ENCODE data around the gene CD2. TPM values are rescaled to one million over a fixed set of nuclear protein-coding genes. Genes with fewer than 3 reads are reported as not detected.

CD2 gene
- total RNA-seq, 2 experiments from 2014 or later: not detected

GRCh38 chr1:116805398-116805797 lies 51.2 kb downstream of the CD2 start:
- no peak overlapping the region for H3K4me3 ChIP-seq (ENCODE audit: low read depth, low read length, poor library complexity, severe bottlenecking)
- CTCF ChIA-PET (ENCODE audit: unreplicated experiment): no interaction called here

GRCh38 chr1:116806245-116806644 lies 52.0 kb downstream of the CD2 start:
- no peak for TF ChIP-seq CTCF (conservative IDR thresholded peaks at IDR 0.05; ENCODE audit: low read length)
- TF ChIP-seq EZH2phosphoT487 (IDR thresholded peaks at IDR 0.05; ENCODE audit: borderline replicate concordance, low read depth, low read length): no peak
- intact Hi-C loops (cut with micrococcal nuclease; ENCODE audit: unreplicated experiment): no loop called here
- H3K79me2 ChIP-seq (ENCODE audit: insufficient read depth, low read depth, low read length): no peaks in the 10 kb centered on the region
- no peak overlapping the region for H3K4me2 ChIP-seq (ENCODE audit: low read length)
- no peaks in the 10 kb centered on the region for H3K9me2 ChIP-seq (ENCODE audit: insufficient read depth, low read length)
- H3K36me3 ChIP-seq (ENCODE audit: insufficient read depth, low read length): no peaks in the 10 kb centered on the region
- CTCF ChIA-PET (ENCODE audit: unreplicated experiment): no interaction called here
- peaks cover 6% of the 10 kb centered on the region for H3K9me3 ChIP-seq (ENCODE audit: low read length)
- no peaks in the 10 kb centered on the region for H3K4me1 ChIP-seq (ENCODE audit: insufficient read depth, low read length, poor library complexity, severe bottlenecking)
- DNase-seq (ENCODE audit: low spot score): no peak
- H3K27ac ChIP-seq (ENCODE audit: low read depth, low read length, poor library complexity, severe bottlenecking): no peak overlapping the region
- peak overlapping the region; percentile 43; the same call in 1 of the 2 replicates for H2AFZ ChIP-seq (ENCODE audit: low read length)
- POLR2A ChIA-PET: interaction anchor here (0.5 kb wide), 1 partner anchor 249 kb away, joined by 3 read pairs; no protein-coding TSS in a partner anchor
- no peak overlapping the region for H3K4me3 ChIP-seq (ENCODE audit: low read depth, low read length, poor library complexity, severe bottlenecking)
- BruUV-seq (replicated peaks): no TSS peak
- H4K20me1 ChIP-seq (ENCODE audit: insufficient read depth, low read length): no peaks in the 10 kb centered on the region

More at GRCh38 chr1:116805398-116805797, 51.2 kb downstream of the CD2 start:
- Histone ChIP-seq H3K27ac (ENCODE audit: low read depth, low read length, poor library complexity, severe bottlenecking) (no peak overlapping the region), H3K4me1 (ENCODE audit: insufficient read depth, low read length, poor library complexity, severe bottlenecking) (no peaks in the 10 kb centered on the region), H3K9me3 (ENCODE audit: low read length) (0 out of 2 replicates have a peak, but pooled peaks cover 6% of the 10 kb centered on the region), H3K36me3 (ENCODE audit: insufficient read depth, low read length) (no peaks in the 10 kb centered on the region), H3K4me2 (ENCODE audit: low read length) (no peak overlapping the region), H3K79me2 (ENCODE audit: insufficient read depth, low read depth, low read length) (no peaks in the 10 kb centered on the region), H2AFZ (ENCODE audit: low read length) (no peak overlapping the region), H4K20me1 (ENCODE audit: insufficient read depth, low read length) (no peaks in the 10 kb centered on the region), H3K9me2 (ENCODE audit: insufficient read depth, low read length) (no peaks in the 10 kb centered on the region)
- BruUV-seq (replicated peaks): no TSS peak
- POLR2A ChIA-PET: interaction anchor here (0.6 to 1.6 kb wide), 2 partner anchors 10 to 36 kb away, joined by 3 read pairs; no protein-coding TSS in a partner anchor
- TF ChIP-seq EZH2phosphoT487 (IDR thresholded peaks at IDR 0.05; ENCODE audit: borderline replicate concordance, low read depth, low read length) (no peak), CTCF (conservative IDR thresholded peaks at IDR 0.05; ENCODE audit: low read length) (no peak)
- DNase-seq (ENCODE audit: low spot score): no peak
- intact Hi-C loops (cut with micrococcal nuclease; ENCODE audit: unreplicated experiment): no loop called here

GRCh38 chr1:116806671-116807070 lies 52.4 kb downstream of the CD2 start:
- ChIA-PET CTCF (ENCODE audit: unreplicated experiment) (no interaction called here), POLR2A (no interaction called here)
- no peak overlapping the region for H3K4me2 ChIP-seq (ENCODE audit: low read length)
- DNase-seq (ENCODE audit: low spot score): no peak
- H3K4me3 ChIP-seq (ENCODE audit: low read depth, low read length, poor library complexity, severe bottlenecking): no peak overlapping the region
- H3K9me3 ChIP-seq (ENCODE audit: low read length): peaks cover 10% of the 10 kb centered on the region
- no peak overlapping the region for H3K27ac ChIP-seq (ENCODE audit: low read depth, low read length, poor library complexity, severe bottlenecking)
- H2AFZ ChIP-seq (ENCODE audit: low read length): peak overlapping the region; percentile 43; the same call in 1 of the 2 replicates
- no TSS peak for BruUV-seq (replicated peaks)
- no peaks in the 10 kb centered on the region for H3K36me3 ChIP-seq (ENCODE audit: insufficient read depth, low read length)
- no peaks in the 10 kb centered on the region for H3K9me2 ChIP-seq (ENCODE audit: insufficient read depth, low read length)
- H4K20me1 ChIP-seq (ENCODE audit: insufficient read depth, low read length): no peaks in the 10 kb centered on the region
- intact Hi-C loops (cut with micrococcal nuclease; ENCODE audit: unreplicated experiment): no loop called here
- no peaks in the 10 kb centered on the region for H3K79me2 ChIP-seq (ENCODE audit: insufficient read depth, low read depth, low read length)
- TF ChIP-seq CTCF (conservative IDR thresholded peaks at IDR 0.05; ENCODE audit: low read length): no peak
- no peak for TF ChIP-seq EZH2phosphoT487 (IDR thresholded peaks at IDR 0.05; ENCODE audit: borderline replicate concordance, low read depth, low read length)
- no peaks in the 10 kb centered on the region for H3K4me1 ChIP-seq (ENCODE audit: insufficient read depth, low read length, poor library complexity, severe bottlenecking)
